Gastrocnemius medialis (tissue), 4 donors: ENCODE data around the gene KCNQ2. TPM values are rescaled to one million over a fixed set of nuclear protein-coding genes. Genes with fewer than 3 reads are reported as not detected.

Experiments used
- ATAC-seq, 2 donors: fragments of 150-250 bp; one replicate each; pipeline ENCODE4 v1.9.1; 2016
- DNase-seq, 2 donors: peaks; one replicate each; pipeline ENCODE4 v3.0.0-alpha.2; 2019
- H3K27ac ChIP-seq, 4 donors: fragments of 200-600 bp; sonication (generic); 1 replicate in 1 of 4; 2 replicates in 3 of 4; pipeline ENCODE4 v1.5.1; 2016 to 2018; ENCODE audit warnings: mild to moderate bottlenecking in 2 of 4, moderate library complexity in 1 of 4
- H3K27me3 ChIP-seq, 3 donors: fragments of 200-600 bp; sonication (generic) in 2 of 3; 1 replicate in 1 of 3; 2 replicates in 2 of 3; pipeline versions ENCODE4 v1.5.1 to v1.6.0; 2016 to 2019; ENCODE audit warnings: mild to moderate bottlenecking in 1 of 3, moderate library complexity in 1 of 3
- H3K36me3 ChIP-seq, 2 donors: fragments of 200-600 bp; sonication (generic) in 1 of 2; one replicate each; pipeline ENCODE4 v1.5.1; 2017 to 2018
- H3K4me1 ChIP-seq, 2 donors: fragments of 200-600 bp; sonication (generic) in 1 of 2; one replicate each; pipeline ENCODE4 v1.5.1; 2016 to 2017; ENCODE audit warnings: mild to moderate bottlenecking in 2 of 2
- H3K4me3 ChIP-seq, 4 donors: fragments of 200-600 bp; sonication (generic) in 3 of 4; 1 replicate in 1 of 4; 2 replicates in 3 of 4; pipeline ENCODE4 v1.5.1; 2016 to 2019; ENCODE audit warnings: mild to moderate bottlenecking in 2 of 4
- H3K9me3 ChIP-seq, 3 donors: fragments of 200-600 bp; sonication (generic) in 2 of 3; 1 replicate in 1 of 3; 2 replicates in 2 of 3; pipeline ENCODE4 v1.5.1; 2016 to 2019
- CTCF ChIP-seq, 5 experiments: fragments of 450-650 bp in 3 of 5; fragments of 200-600 bp in 2 of 5; sonication (generic) in 2 of 5; IDR thresholded peaks in 4 of 5; conservative IDR thresholded peaks in 1 of 5; 1 replicate in 4 of 5; 2 replicates in 1 of 5; pipeline ENCODE4 v1.5.1; 2016 to 2019; ENCODE audit warnings: antibody characterized with exemption in 5 of 5, mild to moderate bottlenecking in 3 of 5, moderate library complexity in 3 of 5
- POLR2A ChIP-seq, 2 donors: fragments of 450-650 bp; IDR thresholded peaks; one replicate each; pipeline ENCODE4 v1.6.1; 2017; ENCODE audit warnings: antibody characterized with exemption in 2 of 2, mild to moderate bottlenecking in 2 of 2, moderate library complexity in 2 of 2
- in situ Hi-C, 4 donors: fragments of 200-750 bp; cut with MboI; loops; one replicate each; pipeline versions ENCODE4 v1.15.0 to v1.8.0; 2017; ENCODE audit warnings: low sequenced_read_pairs in 4 of 4
- intact Hi-C: fragments of 100-400 bp; cut with DNase I; formaldehyde crosslinking; loops from one replicate; pipeline ENCODE4 v1.15.1; 2023; ENCODE audit warnings: low total_unique reads
- total RNA-seq, 4 donors: library from RNA; depleted of rRNA; stranded (reverse); fragments of >200 nt; gene quantifications; one replicate each; pipeline versions ENCODE4 v1.1.0 to v1.2.3, GENCODE V29; 2016

The KCNQ2 gene
- total RNA-seq, 4 donors from 2014 or later = not detected

- ATAC-seq = peak; percentile 9 to 17
- intact Hi-C loops = no loop called here
- H3K9me3 ChIP-seq = no peaks in the 10 kb centered on the region
Measured at GRCh38 chr20:63498960-63499337, 26.5 kb upstream of the KCNQ2 start, which contains the start of gene EEF1A2. Gene EEF1A2 (minus strand): TSS chr20:63499083. CDS start chr20:63497763, 1,320 bp downstream.

GRCh38 chr20:63497946-63498935 lies 25.8 kb upstream of the KCNQ2 start:
- Histone ChIP-seq H3K27me3 (no peaks in the 10 kb centered on the region), H3K36me3 (peaks cover 0 to 26% of the 10 kb centered on the region in 2 donors), H3K27ac (peak overlapping the region; percentile 94 to 100 (median 98)), H3K4me1 (peaks cover 35 to 64% of the 10 kb centered on the region in 2 donors), H3K4me3 (peak overlapping the region; percentile 67 to 88 (median 84)), H3K9me3 (no peaks in the 10 kb centered on the region)
- ATAC-seq (peak; percentile 22 to 33), DNase-seq (peak; percentile 89 to 94)
- TF ChIP-seq CTCF (IDR thresholded peaks at IDR 0.05 in 4 of 5, conservative IDR thresholded peaks at IDR 0.05 in 1 of 5) (no peak), POLR2A (IDR thresholded peaks at IDR 0.05) (peak; percentile 73 to 87)
- intact Hi-C loops (no loop called here), in situ Hi-C loops (no loop called here)

More at GRCh38 chr20:63498960-63499337, 26.5 kb upstream of the KCNQ2 start, which contains the start of gene EEF1A2:
- Histone ChIP-seq H3K4me1 (peaks cover 35 to 64% of the 10 kb centered on the region in 2 donors), H3K27me3 (no peaks in the 10 kb centered on the region), H3K4me3 (peak within 1 kb of the TSS; percentile 67 to 88 (median 84)), H3K36me3 (peaks cover 0 to 19% of the 10 kb centered on the region in 2 donors), H3K27ac (peak within 1 kb of the TSS; percentile 94 to 100 (median 98))
- in situ Hi-C loops = no loop called here
- DNase-seq = peak; percentile 58 to 84
- TF ChIP-seq POLR2A (IDR thresholded peaks at IDR 0.05) (peak; percentile 87 to 89), CTCF (IDR thresholded peaks at IDR 0.05 in 4 of 5, conservative IDR thresholded peaks at IDR 0.05 in 1 of 5) (peak in 4 of 5 experiments; percentile 44 to 64 (median 55))

GRCh38 chr20:63497138-63497945 lies 24.9 kb upstream of the KCNQ2 start:
- Histone ChIP-seq H3K4me3 (peak overlapping the region; percentile 67 to 88 (median 84)), H3K36me3 (peaks cover 0 to 34% of the 10 kb centered on the region in 2 donors), H3K27ac (peak overlapping the region; percentile 94 to 100 (median 98)), H3K9me3 (no peaks in the 10 kb centered on the region), H3K4me1 (peaks cover 31 to 60% of the 10 kb centered on the region in 2 donors), H3K27me3 (no peaks in the 10 kb centered on the region)
- ATAC-seq (peak; percentile 13 to 18), DNase-seq (peak; percentile 64 to 84)
- intact Hi-C loops = no loop called here
- TF ChIP-seq POLR2A (IDR thresholded peaks at IDR 0.05) = peak; percentile 51 to 56
- TF ChIP-seq CTCF (IDR thresholded peaks at IDR 0.05 in 4 of 5, conservative IDR thresholded peaks at IDR 0.05 in 1 of 5) = no peak
- in situ Hi-C loops = no loop called here

- in situ Hi-C loops = no loop called here
- TF ChIP-seq POLR2A (IDR thresholded peaks at IDR 0.05) (no peak), CTCF (IDR thresholded peaks at IDR 0.05 in 4 of 5, conservative IDR thresholded peaks at IDR 0.05 in 1 of 5) (no peak)
- peaks cover 28 to 57% of the 10 kb centered on the region in 2 donors for H3K4me1 ChIP-seq
- peak overlapping the region; percentile 67 to 88 (median 84) for H3K4me3 ChIP-seq
- ATAC-seq = no peak
- no peaks in the 10 kb centered on the region for H3K9me3 ChIP-seq
- peaks cover 0 to 40% of the 10 kb centered on the region in 2 donors for H3K36me3 ChIP-seq
- peak in 1 of 2 donors; percentile 30 for DNase-seq
- intact Hi-C loops = loop anchor here (1.0 kb wide), 1 partner anchor 24 kb away; the partner anchor contains the start of gene PPDPF
- H3K27ac ChIP-seq = peak overlapping the region; percentile 94 to 100 (median 98)
- H3K27me3 ChIP-seq = no peaks in the 10 kb centered on the region
Measured at GRCh38 chr20:63496596-63497120, 24.2 kb upstream of the KCNQ2 start.
